Measurements from ENCODE around the gene IMPACT.

GRCh38 chr18:24459772-24460171 is 33.3 kb downstream of the IMPACT start:
- TF ChIP-seq TCF12 (IDR thresholded peaks at IDR 0.05; ENCODE audit: low read depth) (no peak), EP300 (IDR thresholded peaks at IDR 0.05; ENCODE audit: borderline replicate concordance) (no peak), TEAD4 (IDR thresholded peaks at IDR 0.05) (no peak), FOXM1 (IDR thresholded peaks at IDR 0.05; ENCODE audit: borderline replicate concordance, low read depth) (no peak), EGR1 (IDR thresholded peaks at IDR 0.05) (no peak), CREB1 (IDR thresholded peaks at IDR 0.05; ENCODE audit: low read depth) (no peak), TAF1 (IDR thresholded peaks at IDR 0.05; ENCODE audit: low read depth) (no peak), YY1 (IDR thresholded peaks at IDR 0.05; ENCODE audit: low read depth) (no peak), CEBPB (IDR thresholded peaks at IDR 0.05) (no peak)
- TF ChIP-seq, protein P1, sequence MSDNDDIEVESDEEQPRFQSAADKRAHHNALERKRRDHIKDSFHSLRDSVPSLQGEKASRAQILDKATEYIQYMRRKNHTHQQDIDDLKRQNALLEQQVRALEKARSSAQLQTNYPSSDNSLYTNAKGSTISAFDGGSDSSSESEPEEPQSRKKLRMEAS (IDR thresholded peaks at IDR 0.05): no peak
- TF ChIP-seq, protein P2, sequence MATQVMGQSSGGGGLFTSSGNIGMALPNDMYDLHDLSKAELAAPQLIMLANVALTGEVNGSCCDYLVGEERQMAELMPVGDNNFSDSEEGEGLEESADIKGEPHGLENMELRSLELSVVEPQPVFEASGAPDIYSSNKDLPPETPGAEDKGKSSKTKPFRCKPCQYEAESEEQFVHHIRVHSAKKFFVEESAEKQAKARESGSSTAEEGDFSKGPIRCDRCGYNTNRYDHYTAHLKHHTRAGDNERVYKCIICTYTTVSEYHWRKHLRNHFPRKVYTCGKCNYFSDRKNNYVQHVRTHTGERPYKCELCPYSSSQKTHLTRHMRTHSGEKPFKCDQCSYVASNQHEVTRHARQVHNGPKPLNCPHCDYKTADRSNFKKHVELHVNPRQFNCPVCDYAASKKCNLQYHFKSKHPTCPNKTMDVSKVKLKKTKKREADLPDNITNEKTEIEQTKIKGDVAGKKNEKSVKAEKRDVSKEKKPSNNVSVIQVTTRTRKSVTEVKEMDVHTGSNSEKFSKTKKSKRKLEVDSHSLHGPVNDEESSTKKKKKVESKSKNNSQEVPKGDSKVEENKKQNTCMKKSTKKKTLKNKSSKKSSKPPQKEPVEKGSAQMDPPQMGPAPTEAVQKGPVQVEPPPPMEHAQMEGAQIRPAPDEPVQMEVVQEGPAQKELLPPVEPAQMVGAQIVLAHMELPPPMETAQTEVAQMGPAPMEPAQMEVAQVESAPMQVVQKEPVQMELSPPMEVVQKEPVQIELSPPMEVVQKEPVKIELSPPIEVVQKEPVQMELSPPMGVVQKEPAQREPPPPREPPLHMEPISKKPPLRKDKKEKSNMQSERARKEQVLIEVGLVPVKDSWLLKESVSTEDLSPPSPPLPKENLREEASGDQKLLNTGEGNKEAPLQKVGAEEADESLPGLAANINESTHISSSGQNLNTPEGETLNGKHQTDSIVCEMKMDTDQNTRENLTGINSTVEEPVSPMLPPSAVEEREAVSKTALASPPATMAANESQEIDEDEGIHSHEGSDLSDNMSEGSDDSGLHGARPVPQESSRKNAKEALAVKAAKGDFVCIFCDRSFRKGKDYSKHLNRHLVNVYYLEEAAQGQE (IDR thresholded peaks at IDR 0.05; ENCODE audit: low read depth): no peak

Measured in Ishikawa (cell line).